Sigmoid colon (tissue), 7 donors: Measurements from ENCODE around the gene EFNA4. TPM values are rescaled to one million over a fixed set of nuclear protein-coding genes. Genes with fewer than 3 reads are reported as not detected.
A peak's percentile ranks its signal among the peaks of the same experiment; 100 is the strongest.

Experiments
- DNase-seq: peaks from one replicate; pipeline ENCODE4 v3.0.0-alpha.2; 2019
- H3K27ac ChIP-seq, 4 donors: fragments of 200-600 bp; sonication (generic); one replicate each; pipeline ENCODE4 v1.5.1; 2016 to 2019; ENCODE audit warnings: mild to moderate bottlenecking in 1 of 4
- H3K27me3 ChIP-seq, 3 donors: fragments of 200-600 bp; sonication (generic); one replicate each; pipeline ENCODE4 v1.5.1; 2019; ENCODE audit warnings: mild to moderate bottlenecking in 1 of 3
- H3K36me3 ChIP-seq, 4 donors: fragments of 200-600 bp; sonication (generic); one replicate each; pipeline ENCODE4 v1.5.1; 2016 to 2019
- H3K4me1 ChIP-seq, 4 donors: fragments of 200-600 bp; sonication (generic); one replicate each; pipeline ENCODE4 v1.5.1; 2017 to 2019
- H3K4me3 ChIP-seq, 4 donors: fragments of 200-600 bp; sonication (generic); one replicate each; pipeline ENCODE4 v1.5.1; 2017 to 2019; ENCODE audit warnings: mild to moderate bottlenecking in 2 of 4, moderate library complexity in 1 of 4
- H3K9me3 ChIP-seq, 4 donors: fragments of 200-600 bp in 3 of 4; sonication (generic) in 3 of 4; one replicate each; pipeline versions ENCODE4 v1.5.1 to v1.6.1; 2013 to 2019
- EP300 ChIP-seq, 4 donors: sonication (generic); formaldehyde crosslinking; IDR thresholded peaks; one replicate each; pipeline ENCODE4 v1.6.1; 2017; ENCODE audit warnings: antibody characterized with exemption in 4 of 4
- POLR2A ChIP-seq, 2 donors: fragments of 450-650 bp; IDR thresholded peaks; one replicate each; pipeline ENCODE4 v1.6.1; 2016; ENCODE audit warnings: antibody characterized with exemption in 2 of 2, mild to moderate bottlenecking in 2 of 2, moderate library complexity in 2 of 2
- POLR2AphosphoS5 ChIP-seq, 4 donors: sonication (generic); formaldehyde crosslinking; IDR thresholded peaks; one replicate each; pipeline ENCODE4 v1.6.1; 2017; ENCODE audit warnings: antibody characterized with exemption in 4 of 4
- WGBS, 2 donors: extraction: QIAGEN DNeasy Blood & Tissue Kit; methylation state at CpG; one replicate each; pipeline ENCODE4 v1.1.7; 2013; 5-methylcytosine and 5-hydroxymethylcytosine counted together
- intact Hi-C: fragments of 100-400 bp; cut with DNase I; formaldehyde crosslinking; loops from one replicate; pipeline ENCODE4 v1.15.1; 2023
- polyA plus RNA-seq, 3 donors: library from polyadenylated mRNA; stranded (reverse); fragments of 200-250 nt; gene quantifications; one replicate each; pipeline ENCODE4 v1.2.3, GENCODE V29; 2013
- total RNA-seq, 4 donors: library from RNA; depleted of rRNA; stranded (reverse); fragments of >200 nt; gene quantifications; one replicate each; pipeline ENCODE4 v1.1.0, GENCODE V29; 2016
- TF ChIP-seq, protein P1 (sequence below), 4 experiments: fragments of 450-650 bp in 3 of 4; fragments of 200-600 bp in 1 of 4; IDR thresholded peaks; one replicate each; pipeline ENCODE4 v1.5.1; 2016 to 2019; ENCODE audit warnings: antibody characterized with exemption in 4 of 4, mild to moderate bottlenecking in 3 of 4, moderate library complexity in 2 of 4
- donor health status: healthy with polysubstance abuse.
- donor health status: Bipolar disorder and iron deficiency.
- donor health status: healthy.

Gene EFNA4
- total and polyA plus RNA-seq, 7 donors = 1.6 to 22.2 (median 5.0) TPM

DNA sequence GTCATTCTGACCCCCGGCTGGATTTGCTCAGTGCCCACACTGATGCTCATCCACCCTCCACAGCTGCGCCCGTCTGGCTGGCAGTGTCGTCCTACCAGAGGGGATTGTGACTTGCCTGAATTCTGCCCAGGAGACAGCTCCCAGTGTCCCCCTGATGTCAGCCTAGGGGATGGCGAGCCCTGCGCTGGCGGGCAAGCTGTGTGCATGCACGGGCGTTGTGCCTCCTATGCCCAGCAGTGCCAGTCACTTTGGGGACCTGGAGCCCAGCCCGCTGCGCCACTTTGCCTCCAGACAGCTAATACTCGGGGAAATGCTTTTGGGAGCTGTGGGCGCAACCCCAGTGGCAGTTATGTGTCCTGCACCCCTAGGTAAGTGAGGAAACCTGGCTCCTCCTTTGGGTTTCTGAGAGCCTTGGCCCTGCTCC is 5.7 kb upstream of the EFNA4 start:
- Histone ChIP-seq H3K4me3 (no peak overlapping the region), H3K4me1 (peaks cover 3 to 21% (median 16%) of the 10 kb centered on the region in 4 donors), H3K27ac (no peak overlapping the region), H3K36me3 (peaks cover 19 to 71% (median 38%) of the 10 kb centered on the region in 4 donors), H3K9me3 (no peaks in the 10 kb centered on the region), H3K27me3 (peaks cover 0 to 7% (median 0%) of the 10 kb centered on the region in 3 donors)
- intact Hi-C loops = loop anchor here (10.0 kb wide), 1 partner anchor 503 kb away; the partner anchor contains the start of gene UBE2Q1
- TF ChIP-seq POLR2A (IDR thresholded peaks at IDR 0.05) (no peak), EP300 (IDR thresholded peaks at IDR 0.05) (no peak), POLR2AphosphoS5 (IDR thresholded peaks at IDR 0.05) (no peak)
- TF ChIP-seq, protein P1, sequence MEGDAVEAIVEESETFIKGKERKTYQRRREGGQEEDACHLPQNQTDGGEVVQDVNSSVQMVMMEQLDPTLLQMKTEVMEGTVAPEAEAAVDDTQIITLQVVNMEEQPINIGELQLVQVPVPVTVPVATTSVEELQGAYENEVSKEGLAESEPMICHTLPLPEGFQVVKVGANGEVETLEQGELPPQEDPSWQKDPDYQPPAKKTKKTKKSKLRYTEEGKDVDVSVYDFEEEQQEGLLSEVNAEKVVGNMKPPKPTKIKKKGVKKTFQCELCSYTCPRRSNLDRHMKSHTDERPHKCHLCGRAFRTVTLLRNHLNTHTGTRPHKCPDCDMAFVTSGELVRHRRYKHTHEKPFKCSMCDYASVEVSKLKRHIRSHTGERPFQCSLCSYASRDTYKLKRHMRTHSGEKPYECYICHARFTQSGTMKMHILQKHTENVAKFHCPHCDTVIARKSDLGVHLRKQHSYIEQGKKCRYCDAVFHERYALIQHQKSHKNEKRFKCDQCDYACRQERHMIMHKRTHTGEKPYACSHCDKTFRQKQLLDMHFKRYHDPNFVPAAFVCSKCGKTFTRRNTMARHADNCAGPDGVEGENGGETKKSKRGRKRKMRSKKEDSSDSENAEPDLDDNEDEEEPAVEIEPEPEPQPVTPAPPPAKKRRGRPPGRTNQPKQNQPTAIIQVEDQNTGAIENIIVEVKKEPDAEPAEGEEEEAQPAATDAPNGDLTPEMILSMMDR (IDR thresholded peaks at IDR 0.05) = no peak
- DNase-seq = no peak
- 93 to 96% methylated on average over 13 of the region's 13 CpGs for WGBS, 2 donors

DNA sequence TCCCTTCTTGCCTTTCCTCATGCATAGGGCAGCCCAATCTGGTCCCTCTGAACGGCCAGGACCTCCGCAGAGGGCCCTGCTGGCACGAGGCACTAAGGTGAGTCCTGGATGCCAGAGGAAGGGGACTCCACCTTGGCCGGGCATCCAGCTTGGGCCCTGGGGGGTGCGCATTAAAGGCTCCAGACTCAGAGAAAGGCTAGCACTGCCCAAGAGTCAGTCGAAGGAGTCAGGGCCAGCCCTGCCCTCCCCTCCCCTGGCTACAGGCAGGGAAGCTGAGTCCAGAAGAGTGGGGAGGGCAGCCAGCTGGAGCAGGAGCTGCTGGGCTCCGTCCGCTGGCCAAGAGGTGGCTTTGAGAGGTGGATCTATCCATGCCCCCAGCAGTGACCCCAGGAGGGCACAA is 2.8 kb upstream of the EFNA4 start:
- Histone ChIP-seq H3K9me3 (no peaks in the 10 kb centered on the region), H3K4me1 (peaks cover 3 to 34% (median 30%) of the 10 kb centered on the region in 4 donors), H3K36me3 (peaks cover 14 to 46% (median 29%) of the 10 kb centered on the region in 4 donors), H3K4me3 (no peak overlapping the region), H3K27ac (no peak overlapping the region), H3K27me3 (peaks cover 0 to 7% (median 0%) of the 10 kb centered on the region in 3 donors)
- WGBS, 2 donors = 81 to 88% methylated on average over 8 of the region's 8 CpGs
- no peak for TF ChIP-seq POLR2A (IDR thresholded peaks at IDR 0.05)
- TF ChIP-seq, protein P1 (IDR thresholded peaks at IDR 0.05) = no peak
- TF ChIP-seq POLR2AphosphoS5 (IDR thresholded peaks at IDR 0.05) = no peak
- TF ChIP-seq EP300 (IDR thresholded peaks at IDR 0.05) = no peak
- DNase-seq = no peak
- intact Hi-C loops = loop anchor here (1.0 to 5.0 kb wide), 2 partner anchors 15 to 88 kb away; partner anchors contain the start of genes CKS1B and SHC1

DNA sequence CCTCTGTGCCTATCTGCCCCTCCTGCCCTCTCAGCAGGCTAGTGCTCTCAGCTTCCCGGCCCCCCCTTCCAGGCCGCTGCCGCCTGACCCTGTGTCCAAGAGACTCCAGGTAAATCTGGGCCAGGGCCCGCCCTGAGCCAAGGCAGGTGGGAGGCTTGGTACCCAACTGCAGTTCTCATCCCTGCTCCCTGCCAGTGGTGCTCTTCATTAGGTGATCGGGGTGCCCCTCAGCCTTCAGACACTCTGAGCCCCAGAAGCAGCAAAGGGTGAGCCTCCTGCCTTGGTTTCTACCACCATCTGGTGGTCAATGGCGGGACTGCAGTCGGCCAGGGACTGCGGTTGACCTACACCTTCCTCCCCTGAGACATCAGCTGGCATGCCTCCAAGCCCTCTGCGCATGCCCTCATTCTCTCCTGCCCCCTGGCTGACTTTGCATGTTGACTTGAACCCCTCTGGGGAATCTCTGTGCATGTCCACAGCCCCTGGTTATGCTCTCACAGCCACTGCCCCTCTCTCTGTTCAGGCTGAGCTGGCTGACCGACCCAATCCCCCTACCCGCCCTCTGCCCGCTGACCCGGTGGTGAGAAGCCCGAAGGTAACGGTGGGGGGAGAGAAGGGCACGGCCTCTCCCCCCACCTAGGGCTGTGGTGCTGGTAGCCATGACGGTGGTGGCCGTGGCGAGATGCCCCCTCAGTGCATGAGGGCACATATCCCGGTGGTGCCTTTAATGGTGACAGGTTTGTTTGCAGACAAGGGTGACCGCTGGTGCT is 2.0 kb upstream of the EFNA4 start:
- Histone ChIP-seq H3K9me3 (no peaks in the 10 kb centered on the region), H3K36me3 (peaks cover 10 to 37% (median 21%) of the 10 kb centered on the region in 4 donors), H3K27ac (no peak overlapping the region), H3K4me1 (peaks cover 3 to 34% (median 30%) of the 10 kb centered on the region in 4 donors), H3K4me3 (no peak overlapping the region), H3K27me3 (peaks cover 0 to 7% (median 0%) of the 10 kb centered on the region in 3 donors)
- TF ChIP-seq, protein P1 (IDR thresholded peaks at IDR 0.05) = peak; percentile 97 to 100 (median 99)
- no peak for TF ChIP-seq POLR2A (IDR thresholded peaks at IDR 0.05)
- peak; percentile 90 for DNase-seq
- intact Hi-C loops = loop anchor here (1.0 to 5.0 kb wide), 2 partner anchors 16 to 89 kb away; partner anchors contain the start of genes CKS1B and SHC1
- WGBS, 2 donors = 27 to 38% methylated on average over 21 of the region's 21 CpGs

GRCh38 chr1:155062151-155062686 is 1.3 kb upstream of the EFNA4 start:
- intact Hi-C loops = loop anchor here (5.0 kb wide), 1 partner anchor 90 kb away; the partner anchor contains the start of genes CKS1B and SHC1
- no peaks in the 10 kb centered on the region for H3K9me3 ChIP-seq
- no peak for DNase-seq
- peaks cover 3 to 34% (median 30%) of the 10 kb centered on the region in 4 donors for H3K4me1 ChIP-seq
- no peak overlapping the region for H3K27ac ChIP-seq
- peaks cover 0 to 7% (median 0%) of the 10 kb centered on the region in 3 donors for H3K27me3 ChIP-seq
- 13 to 47% methylated on average over 29 of the region's 29 CpGs for WGBS, 2 donors
- peaks cover 6 to 31% (median 16%) of the 10 kb centered on the region in 4 donors for H3K36me3 ChIP-seq
- peak overlapping the region in 2 of 4 donors; percentile 84 to 90 for H3K4me3 ChIP-seq
- TF ChIP-seq POLR2A (IDR thresholded peaks at IDR 0.05) = no peak
- no peak for TF ChIP-seq POLR2AphosphoS5 (IDR thresholded peaks at IDR 0.05)
- TF ChIP-seq, protein P1 (IDR thresholded peaks at IDR 0.05) = no peak
- TF ChIP-seq EP300 (IDR thresholded peaks at IDR 0.05) = no peak
